Measurements from ENCODE around the gene NCKAP5. TPM values are rescaled to one million over a fixed set of nuclear protein-coding genes. Genes with fewer than 3 reads are reported as not detected.

NCKAP5 gene
- total and polyA plus RNA-seq, 2 of the 8 experiments (the other 6 are each of a cell fraction or from before 2014, with no cell fraction given): 0.27 to 0.86 TPM

DNA sequence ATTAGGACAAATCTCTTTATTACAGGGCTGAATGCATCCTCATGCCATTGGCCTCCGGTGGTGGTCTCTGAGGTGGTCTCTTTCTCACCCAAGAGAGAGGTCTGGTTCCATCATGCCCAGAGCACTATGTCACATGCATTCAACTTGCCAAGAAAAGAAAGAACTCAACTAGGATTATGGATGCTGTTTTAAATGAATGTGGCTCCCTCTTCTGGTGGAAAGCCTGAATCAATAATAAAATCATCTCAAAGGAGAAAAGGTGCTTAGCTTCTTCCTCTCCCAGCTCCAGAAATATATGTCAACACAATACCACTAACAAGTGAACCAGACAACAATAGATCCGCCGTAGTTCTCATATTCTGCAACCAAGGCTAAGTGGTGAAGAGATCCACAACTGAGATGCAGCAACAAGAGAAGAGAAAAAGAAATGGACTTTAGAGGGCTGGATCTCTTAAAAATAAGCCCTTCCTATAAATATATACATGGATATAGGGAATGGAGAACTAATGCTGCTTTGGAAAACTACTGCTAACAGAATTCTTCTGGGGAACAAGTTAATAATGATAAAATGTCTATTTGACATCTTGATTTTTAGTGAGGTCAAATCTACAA lies 396.8 kb downstream of the NCKAP5 start:
- H3K9ac ChIP-seq (replicated peaks in 1 of 4; ENCODE audit: extremely low read depth in 1 of 4, low read depth in 3 of 4, low read length in 3 of 4): no peak overlapping the region
- no peaks in the 10 kb centered on the region for H4K20me1 ChIP-seq (replicated peaks in 1 of 2; ENCODE audit: control insufficient read depth in 1 of 2, insufficient read depth in 2 of 2, low read length in 2 of 2)
- no peak overlapping the region for H4K8ac ChIP-seq (ENCODE audit: extremely low read depth, insufficient read depth, low read length)
- H3K4me1 ChIP-seq (replicated peaks in 1 of 4; ENCODE audit: control insufficient read depth in 3 of 4, insufficient read depth in 4 of 4, low read length in 3 of 4): no peaks in the 10 kb centered on the region
- no peak overlapping the region for H3K4me3 ChIP-seq (ENCODE audit: extremely low read depth in 1 of 4, insufficient read depth in 2 of 4, low read depth in 3 of 4, low read length in 4 of 4)
- H3K27ac ChIP-seq (ENCODE audit: low read depth, low read length): no peak overlapping the region
- WGBS, 2 experiments (ENCODE audit: extremely low coverage in 1 of 2, insufficient coverage in 1 of 2, insufficient read length in 1 of 2, insufficient replicate concordance in 2 of 2, low coverage in 1 of 2, low lambda C conversion rate in 2 of 2, missing lambda C conversion rate in 1 of 2): 41% methylated on average over 3 of the region's 3 CpGs; no CpG with 5 or more reads in 1 of the 2 experiments
- H3K36me3 ChIP-seq (ENCODE audit: control insufficient read depth in 2 of 4, insufficient read depth in 4 of 4, low read length in 3 of 4): no peaks in the 10 kb centered on the region
- H3K4ac ChIP-seq (replicated peaks; ENCODE audit: insufficient read length, low read depth, low read length): no peak overlapping the region
- no peak overlapping the region for H2BK5ac ChIP-seq (ENCODE audit: low read depth, low read length)
- H3K9me3 ChIP-seq (ENCODE audit: insufficient read depth in 2 of 2, low read depth in 1 of 2, low read length in 1 of 2): no peaks in the 10 kb centered on the region
- H2AK5ac ChIP-seq (ENCODE audit: low read depth, low read length): no peak overlapping the region
- H3K23me2 ChIP-seq (ENCODE audit: low read depth, low read length): no peaks in the 10 kb centered on the region
- H2BK120ac ChIP-seq (replicated peaks; ENCODE audit: low read depth, low read length): no peak overlapping the region
- DNase-seq (ENCODE audit: low read depth in 1 of 2, low spot score in 2 of 2) (no peak), FAIRE-seq (peak; percentile 78)
- no peak overlapping the region for H2BK20ac ChIP-seq (ENCODE audit: low read length)
- H4K5ac ChIP-seq (ENCODE audit: insufficient read length, low read depth, low read length): no peak overlapping the region
- H3K14ac ChIP-seq (ENCODE audit: insufficient read length): no peak overlapping the region
- no peak overlapping the region for H3K23ac ChIP-seq (ENCODE audit: insufficient read length)
- no peak overlapping the region for H4K91ac ChIP-seq (replicated peaks; ENCODE audit: insufficient read length, low read length)
- H3K56ac ChIP-seq (replicated peaks; ENCODE audit: insufficient read length, low read depth, low read length): no peak overlapping the region
- no peak overlapping the region for H3K18ac ChIP-seq (ENCODE audit: extremely low read depth, low read length)
- H2BK15ac ChIP-seq (ENCODE audit: low read length): no peak overlapping the region
- TF ChIP-seq RAD21 (IDR thresholded peaks at IDR 0.05 in 1 of 2, conservative IDR thresholded peaks at IDR 0.05 in 1 of 2; ENCODE audit: low read depth in 2 of 2, low read length in 2 of 2) (peak; percentile 89), MAFK (IDR thresholded peaks at IDR 0.05; ENCODE audit: low read depth, low read length) (no peak)
- TF ChIP-seq, protein P1, sequence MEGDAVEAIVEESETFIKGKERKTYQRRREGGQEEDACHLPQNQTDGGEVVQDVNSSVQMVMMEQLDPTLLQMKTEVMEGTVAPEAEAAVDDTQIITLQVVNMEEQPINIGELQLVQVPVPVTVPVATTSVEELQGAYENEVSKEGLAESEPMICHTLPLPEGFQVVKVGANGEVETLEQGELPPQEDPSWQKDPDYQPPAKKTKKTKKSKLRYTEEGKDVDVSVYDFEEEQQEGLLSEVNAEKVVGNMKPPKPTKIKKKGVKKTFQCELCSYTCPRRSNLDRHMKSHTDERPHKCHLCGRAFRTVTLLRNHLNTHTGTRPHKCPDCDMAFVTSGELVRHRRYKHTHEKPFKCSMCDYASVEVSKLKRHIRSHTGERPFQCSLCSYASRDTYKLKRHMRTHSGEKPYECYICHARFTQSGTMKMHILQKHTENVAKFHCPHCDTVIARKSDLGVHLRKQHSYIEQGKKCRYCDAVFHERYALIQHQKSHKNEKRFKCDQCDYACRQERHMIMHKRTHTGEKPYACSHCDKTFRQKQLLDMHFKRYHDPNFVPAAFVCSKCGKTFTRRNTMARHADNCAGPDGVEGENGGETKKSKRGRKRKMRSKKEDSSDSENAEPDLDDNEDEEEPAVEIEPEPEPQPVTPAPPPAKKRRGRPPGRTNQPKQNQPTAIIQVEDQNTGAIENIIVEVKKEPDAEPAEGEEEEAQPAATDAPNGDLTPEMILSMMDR (IDR thresholded peaks at IDR 0.05; ENCODE audit: control extremely low read depth in 1 of 3, insufficient read depth in 1 of 3, low read depth in 1 of 3, low read length in 3 of 3): peak in 2 of 3 experiments; percentile 53 to 71; a peak in 2 of 4 replicates
- POLR2A ChIA-PET (ENCODE audit: partially characterized antibody): no interaction called here
- H3K79me1 ChIP-seq (ENCODE audit: low read depth, low read length): no peaks in the 10 kb centered on the region
- H3K27me3 ChIP-seq (replicated peaks in 1 of 4; ENCODE audit: control insufficient read depth in 3 of 4, extremely low read depth in 1 of 4, insufficient read depth in 3 of 4, low read length in 3 of 4): no peaks in the 10 kb centered on the region
- CTCF ChIA-PET (ENCODE audit: partially characterized antibody): interaction anchor here (0.6 to 2.0 kb wide), 17 partner anchors 11 to 625 kb away, joined by 3 to 9 read pairs (median 3); no protein-coding TSS in a partner anchor
- H2AFZ ChIP-seq (ENCODE audit: low read length): no peak overlapping the region
- no peak overlapping the region for H3K4me2 ChIP-seq (ENCODE audit: insufficient read depth in 1 of 2, low read depth in 2 of 2, low read length in 2 of 2)
- no peaks in the 10 kb centered on the region for H3K79me2 ChIP-seq (ENCODE audit: control insufficient read depth in 1 of 2, insufficient read depth in 2 of 2, low read length in 2 of 2)
- no peak overlapping the region for H2BK12ac ChIP-seq (ENCODE audit: low read depth, low read length)
